ENCODE results near the gene FRMD4A.

FRMD4A gene

GRCh38 chr10:14020037-14020664 is 310.6 kb downstream of the FRMD4A start:
- no peak overlapping the region for H3K4me3 ChIP-seq (ENCODE audit: low read depth, low read length)
- DNase-seq (ENCODE audit: low read depth), result no peak
- TF ChIP-seq MAX (IDR thresholded peaks at IDR 0.05; ENCODE audit: low read depth, low read length) (no peak), MYC (IDR thresholded peaks at IDR 0.05; ENCODE audit: low read depth, low read length) (no peak), POLR2A (IDR thresholded peaks at IDR 0.05; ENCODE audit: extremely low read depth, insufficient read length) (no peak), CTCF (IDR thresholded peaks at IDR 0.05; ENCODE audit: low read depth, low read length) (no peak)

DNA sequence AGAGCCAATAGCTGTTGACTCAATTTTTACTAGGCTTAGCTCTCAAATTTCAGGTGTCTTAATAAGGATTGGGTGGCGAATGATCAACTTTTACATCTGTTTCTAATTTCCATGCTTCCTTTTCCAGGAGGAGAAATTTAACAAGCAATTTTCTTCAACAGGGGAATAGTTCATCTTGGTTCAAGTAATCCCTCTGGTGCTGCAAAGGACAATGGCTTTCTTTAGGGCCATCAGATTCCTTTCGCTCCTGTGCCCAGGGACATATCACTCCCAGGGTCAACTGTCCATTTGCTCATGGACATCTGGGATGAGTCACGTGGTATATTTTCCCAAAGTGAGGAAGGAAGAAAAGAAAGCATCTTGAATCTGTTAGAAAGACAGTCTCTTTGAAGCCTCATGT is 313.3 kb downstream of the FRMD4A start:
- no peak for TF ChIP-seq MAX (IDR thresholded peaks at IDR 0.05; ENCODE audit: low read depth, low read length)
- TF ChIP-seq CTCF (IDR thresholded peaks at IDR 0.05; ENCODE audit: low read depth, low read length), result no peak
- TF ChIP-seq MYC (IDR thresholded peaks at IDR 0.05; ENCODE audit: low read depth, low read length), result no peak
- TF ChIP-seq POLR2A (IDR thresholded peaks at IDR 0.05; ENCODE audit: extremely low read depth, insufficient read length), result no peak
- no peak overlapping the region for H3K4me3 ChIP-seq (ENCODE audit: low read depth, low read length)
- no peak for DNase-seq (ENCODE audit: low read depth)

DNA sequence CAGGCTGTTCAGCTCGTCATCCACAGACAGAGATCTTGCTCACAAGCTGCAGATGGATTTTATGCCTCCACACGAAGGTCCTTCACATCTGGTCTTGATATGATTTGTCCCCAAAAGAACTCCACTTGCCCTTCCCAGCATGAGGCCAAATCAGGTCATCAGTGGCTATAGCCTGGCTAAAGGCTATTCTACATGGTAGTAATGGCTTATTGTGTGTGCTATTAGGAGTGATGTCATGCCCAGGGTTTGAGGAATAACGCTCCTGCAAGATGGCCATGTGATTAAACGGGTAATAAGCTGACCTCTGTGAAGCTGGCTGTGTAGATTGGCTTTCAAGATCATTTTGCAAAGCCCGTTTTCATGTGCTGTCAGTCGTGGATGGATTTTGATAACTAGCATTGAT is 313.8 kb downstream of the FRMD4A start:
- DNase-seq (ENCODE audit: low read depth), result no peak
- TF ChIP-seq CTCF (IDR thresholded peaks at IDR 0.05; ENCODE audit: low read depth, low read length) (no peak), MAX (IDR thresholded peaks at IDR 0.05; ENCODE audit: low read depth, low read length) (no peak), POLR2A (IDR thresholded peaks at IDR 0.05; ENCODE audit: extremely low read depth, insufficient read length) (no peak), MYC (IDR thresholded peaks at IDR 0.05; ENCODE audit: low read depth, low read length) (no peak)
- no peak overlapping the region for H3K4me3 ChIP-seq (ENCODE audit: low read depth, low read length)

GRCh38 chr10:14016011-14016536 is 314.6 kb downstream of the FRMD4A start:
- H3K4me3 ChIP-seq (ENCODE audit: low read depth, low read length), result no peak overlapping the region
- DNase-seq (ENCODE audit: low read depth), result no peak
- no peak for TF ChIP-seq POLR2A (IDR thresholded peaks at IDR 0.05; ENCODE audit: extremely low read depth, insufficient read length)
- TF ChIP-seq MAX (IDR thresholded peaks at IDR 0.05; ENCODE audit: low read depth, low read length), result no peak
- TF ChIP-seq CTCF (IDR thresholded peaks at IDR 0.05; ENCODE audit: low read depth, low read length), result no peak
- TF ChIP-seq MYC (IDR thresholded peaks at IDR 0.05; ENCODE audit: low read depth, low read length), result no peak

- TF ChIP-seq MYC (IDR thresholded peaks at IDR 0.05; ENCODE audit: low read depth, low read length), result no peak
- no peak for TF ChIP-seq POLR2A (IDR thresholded peaks at IDR 0.05; ENCODE audit: extremely low read depth, insufficient read length)
- no peak for TF ChIP-seq MAX (IDR thresholded peaks at IDR 0.05; ENCODE audit: low read depth, low read length)
- no peak for TF ChIP-seq CTCF (IDR thresholded peaks at IDR 0.05; ENCODE audit: low read depth, low read length)
- no peak for DNase-seq (ENCODE audit: low read depth)
- no peak overlapping the region for H3K4me3 ChIP-seq (ENCODE audit: low read depth, low read length)
Observed at GRCh38 chr10:14014423-14014822, 316.3 kb downstream of the FRMD4A start.

Measured in NB4 (cell line).